Measurements from ENCODE around the gene FRMD4B. TPM values are rescaled to one million over a fixed set of nuclear protein-coding genes. Genes with fewer than 3 reads are reported as not detected.

The FRMD4B gene
- polyA plus RNA-seq, 3 donors = 13.2 to 21.0 (median 19.6) TPM

- Mint-ChIP-seq H3K4me1 (peaks cover 46% of the 10 kb centered on the region), H3K9me3 (peaks cover 0 to 3% (median 0%) of the 10 kb centered on the region in 7 donors), H3K27me3 (ENCODE audit: low read depth in 3 of 3) (no peaks in the 10 kb centered on the region), H3K4me3 (no peak overlapping the region), H3K27ac (no peak overlapping the region), H3K36me3 (peaks cover 10 to 25% of the 10 kb centered on the region in 2 donors)
- Histone ChIP-seq H3K4me2 (replicated peaks; ENCODE audit: extremely low read depth, low read length, poor library complexity, severe bottlenecking) (no peak overlapping the region), H3K27me3 (ENCODE audit: control insufficient read depth in 2 of 2, insufficient read depth in 2 of 2, low read length in 2 of 2) (no peaks in the 10 kb centered on the region), H3K9me3 (replicated peaks in 1 of 2; ENCODE audit: control insufficient read depth in 1 of 2, insufficient read depth in 1 of 2, low read length in 2 of 2) (no peaks in the 10 kb centered on the region), H3K27ac (ENCODE audit: low read depth in 1 of 2, low read length in 2 of 2) (no peak overlapping the region), H3K4me3 (replicated peaks in 1 of 3; ENCODE audit: low read depth in 2 of 3, low read length in 3 of 3) (no peak overlapping the region), H3K4me1 (ENCODE audit: control insufficient read depth in 1 of 2, insufficient read depth in 2 of 2, low read length in 2 of 2) (peaks cover 35 to 46% of the 10 kb centered on the region in 2 donors), H4K20me1 (ENCODE audit: insufficient read depth, low read length) (peaks cover 4% of the 10 kb centered on the region), H3K9ac (ENCODE audit: insufficient read depth, low read length, poor library complexity, severe bottlenecking) (no peak overlapping the region), H3K79me2 (ENCODE audit: insufficient read depth, low read length) (no peaks in the 10 kb centered on the region), H2AFZ (ENCODE audit: insufficient read depth, low read depth, low read length, poor library complexity, severe bottlenecking) (no peak overlapping the region), H3K36me3 (replicated peaks in 1 of 2; ENCODE audit: control insufficient read depth in 1 of 2, insufficient read depth in 2 of 2, low read length in 2 of 2) (no peaks in the 10 kb centered on the region)
- no peak for DNase-seq
- WGBS (ENCODE audit: insufficient coverage) = no CpG with 5 or more reads among the region's 1 CpG
- intact Hi-C loops (cut with micrococcal nuclease) = loop anchor here in 1 of 2 donors (10.0 kb wide), 1 partner anchor 115 kb away; no protein-coding TSS in a partner anchor
- TF ChIP-seq CTCF (IDR thresholded peaks at IDR 0.05) = no peak
These were observed 56.0 kb downstream of the FRMD4B start for GRCh38 chr3:69329892-69330291.

- Histone ChIP-seq H2AFZ (ENCODE audit: insufficient read depth, low read depth, low read length, poor library complexity, severe bottlenecking) (no peak overlapping the region), H3K4me3 (replicated peaks in 1 of 3; ENCODE audit: low read depth in 2 of 3, low read length in 3 of 3) (no peak overlapping the region), H3K36me3 (replicated peaks in 1 of 2; ENCODE audit: control insufficient read depth in 1 of 2, insufficient read depth in 2 of 2, low read length in 2 of 2) (no peaks in the 10 kb centered on the region), H3K9ac (ENCODE audit: insufficient read depth, low read length, poor library complexity, severe bottlenecking) (no peak overlapping the region), H4K20me1 (ENCODE audit: insufficient read depth, low read length) (peaks cover 4% of the 10 kb centered on the region), H3K4me1 (ENCODE audit: control insufficient read depth in 1 of 2, insufficient read depth in 2 of 2, low read length in 2 of 2) (peaks cover 45 to 56% of the 10 kb centered on the region in 2 donors), H3K27me3 (ENCODE audit: control insufficient read depth in 2 of 2, insufficient read depth in 2 of 2, low read length in 2 of 2) (no peaks in the 10 kb centered on the region), H3K9me3 (replicated peaks in 1 of 2; ENCODE audit: control insufficient read depth in 1 of 2, insufficient read depth in 1 of 2, low read length in 2 of 2) (no peaks in the 10 kb centered on the region), H3K4me2 (replicated peaks; ENCODE audit: extremely low read depth, low read length, poor library complexity, severe bottlenecking) (no peak overlapping the region), H3K79me2 (ENCODE audit: insufficient read depth, low read length) (no peaks in the 10 kb centered on the region), H3K27ac (ENCODE audit: low read depth in 1 of 2, low read length in 2 of 2) (no peak overlapping the region)
- no peak for DNase-seq
- Mint-ChIP-seq H3K4me1 (peaks cover 55% of the 10 kb centered on the region), H3K4me3 (peak overlapping the region in 1 of 2 donors; percentile 57), H3K36me3 (peaks cover 7 to 19% of the 10 kb centered on the region in 2 donors), H3K9me3 (peaks cover 0 to 3% (median 0%) of the 10 kb centered on the region in 7 donors), H3K27ac (peak overlapping the region in 4 of 7 donors; percentile 20 to 63 (median 34)), H3K27me3 (ENCODE audit: low read depth in 3 of 3) (no peaks in the 10 kb centered on the region)
- intact Hi-C loops (cut with micrococcal nuclease) = loop anchor here in 1 of 2 donors (10.0 kb wide), 1 partner anchor 114 kb away; no protein-coding TSS in a partner anchor
- WGBS (ENCODE audit: insufficient coverage) = no CpG with 5 or more reads among the region's 3 CpGs
- TF ChIP-seq CTCF (IDR thresholded peaks at IDR 0.05) = no peak
These were observed 57.0 kb downstream of the FRMD4B start for GRCh38 chr3:69328963-69329302.
